HG02642 (cell line): ENCODE results near the gene ZNF768.
"Not testable (repeated sequence)": the region's sequence is repeated elsewhere in the genome, so short reads cannot be mapped to it uniquely, and the experiment has no call there.

Experiments used
- ATAC-seq: cut with Tn5 transposase; IDR thresholded peaks from one replicate; pipeline ENCODE4 v1.9.1; 2021; ENCODE audit warnings: mild to moderate bottlenecking; ENCODE audit not compliant: unreplicated experiment, poor library complexity

The ZNF768 gene

DNA sequence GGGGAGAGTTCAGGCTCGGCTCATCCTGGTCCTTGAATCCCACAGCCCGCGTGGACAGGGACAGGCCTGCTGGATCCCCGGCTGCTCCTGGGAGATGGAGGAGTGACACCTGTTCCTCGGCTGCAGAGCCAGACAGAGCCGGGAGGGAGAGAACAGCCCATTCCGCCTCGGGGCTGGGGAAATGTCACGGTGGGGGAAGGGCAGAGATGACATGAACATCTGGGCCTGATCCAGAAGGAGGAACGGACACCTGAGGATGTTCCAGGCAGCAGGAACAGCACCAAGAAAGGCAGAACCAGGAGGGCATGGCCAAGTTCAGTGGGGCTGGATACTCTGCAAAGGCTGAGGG is 29.7 kb upstream of the ZNF768 start:
- ATAC-seq = no peak

DNA sequence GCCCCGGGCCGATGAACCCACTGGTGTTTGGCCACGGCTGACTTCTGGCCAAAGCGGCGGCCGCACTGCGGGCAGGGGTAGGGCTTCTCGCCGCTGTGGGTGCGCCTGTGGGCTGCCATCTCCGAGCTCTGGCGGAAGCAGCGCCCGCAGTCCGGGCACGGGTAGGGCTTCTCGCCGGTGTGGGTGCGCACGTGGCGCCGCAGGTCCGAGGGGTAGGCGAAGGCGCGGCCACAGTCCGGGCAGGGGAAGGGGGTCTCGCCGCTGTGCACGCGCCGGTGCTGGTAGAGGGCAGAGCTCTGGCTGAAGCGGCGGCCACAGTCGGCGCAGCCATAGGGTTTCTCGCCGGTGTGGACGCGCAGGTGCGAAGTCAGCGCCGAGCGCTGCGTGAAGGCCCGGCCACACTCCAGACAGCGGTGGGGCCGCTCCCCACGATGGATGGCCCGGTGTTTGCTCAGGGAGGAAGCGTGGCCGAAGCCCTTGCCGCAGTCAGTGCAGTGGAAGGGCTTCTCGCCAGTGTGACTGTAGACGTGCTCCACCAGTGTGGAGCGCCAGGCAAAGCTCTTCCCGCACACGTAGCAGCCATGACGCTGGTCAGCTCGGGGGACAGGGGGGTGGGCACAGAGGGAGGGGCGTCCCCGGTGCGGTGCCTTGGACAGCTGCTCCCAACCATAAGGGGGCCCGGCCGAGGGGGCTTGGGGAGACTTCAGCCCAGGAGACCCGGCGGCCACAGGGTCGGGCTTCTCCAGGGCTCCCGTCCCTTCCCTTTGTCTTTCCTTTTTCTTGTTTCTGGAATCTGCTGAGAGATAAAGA is 29.2 kb upstream of the ZNF768 start:
- ATAC-seq = no peak

- ATAC-seq = no peak
Observed at GRCh38 chr16:30554557-30555314, 28.4 kb upstream of the ZNF768 start.

GRCh38 chr16:30553393-30553899 is 27.1 kb upstream of the ZNF768 start:
- no peak for ATAC-seq

GRCh38 chr16:30552956-30553355 is 26.6 kb upstream of the ZNF768 start:
- ATAC-seq = no peak

- ATAC-seq = no peak
Observed at GRCh38 chr16:30551781-30552180, 25.4 kb upstream of the ZNF768 start.

DNA sequence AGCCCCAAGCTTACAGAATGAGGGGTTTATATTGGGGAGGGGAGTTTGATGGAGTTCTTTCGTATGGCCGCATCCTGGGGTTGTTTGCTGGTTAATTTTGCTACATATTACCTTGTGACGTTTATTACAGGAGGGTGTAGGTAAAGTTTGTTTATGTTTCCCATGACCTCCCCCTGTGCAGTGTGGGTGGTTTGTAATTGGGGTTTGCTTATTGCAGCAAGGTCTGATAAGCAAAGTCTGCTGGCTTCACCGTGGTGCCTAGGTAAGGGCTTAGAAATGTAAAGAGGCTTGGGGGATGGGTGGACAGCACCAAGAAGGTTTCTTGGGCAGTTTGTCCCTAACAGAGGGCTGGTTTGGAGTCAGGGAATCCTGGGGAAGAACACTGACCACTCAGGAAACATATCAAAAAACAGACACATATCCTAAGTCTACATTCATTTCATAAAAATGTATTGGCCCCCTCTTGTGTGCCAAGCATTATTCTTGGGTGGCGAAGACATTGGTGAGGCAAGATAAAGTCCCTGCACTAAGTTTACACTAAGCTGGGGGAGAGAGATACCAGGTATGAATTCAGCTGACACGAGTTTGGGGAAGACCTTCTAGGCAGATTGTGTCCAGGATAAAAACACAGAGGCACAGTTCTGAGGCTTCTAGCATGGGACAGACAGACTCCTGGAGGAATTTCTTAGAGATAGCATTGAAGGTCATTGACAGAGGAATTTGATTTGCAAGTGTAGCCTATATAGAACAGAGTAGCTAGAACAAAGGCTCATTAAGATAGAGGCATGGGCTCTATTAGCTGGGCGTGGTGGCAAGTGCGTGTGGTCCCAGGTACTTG is 22.3 kb upstream of the ZNF768 start:
- ATAC-seq = no peak

DNA sequence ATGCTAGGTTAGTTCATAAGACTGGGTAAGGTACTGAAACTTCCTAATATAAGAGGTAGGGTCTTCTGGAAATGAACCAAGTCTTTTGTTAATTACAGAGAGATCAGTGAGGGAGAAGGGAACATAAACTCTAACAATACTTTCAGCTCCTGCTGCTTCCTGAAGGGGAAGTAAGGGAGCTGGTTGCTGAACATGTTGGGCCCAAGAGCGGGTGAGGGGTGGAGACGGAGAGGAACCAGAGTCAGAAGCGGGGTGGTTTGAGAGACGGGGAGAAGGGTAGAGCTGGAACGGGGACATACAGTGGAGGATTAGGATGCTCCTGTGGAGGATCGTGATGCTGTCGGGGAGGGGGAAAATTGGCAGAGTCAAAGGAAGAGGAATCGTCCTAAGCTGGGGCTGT is 19.7 kb upstream of the ZNF768 start:
- no peak for ATAC-seq

- no peak for ATAC-seq
Observed at GRCh38 chr16:30543067-30543466, 16.7 kb upstream of the ZNF768 start.

DNA sequence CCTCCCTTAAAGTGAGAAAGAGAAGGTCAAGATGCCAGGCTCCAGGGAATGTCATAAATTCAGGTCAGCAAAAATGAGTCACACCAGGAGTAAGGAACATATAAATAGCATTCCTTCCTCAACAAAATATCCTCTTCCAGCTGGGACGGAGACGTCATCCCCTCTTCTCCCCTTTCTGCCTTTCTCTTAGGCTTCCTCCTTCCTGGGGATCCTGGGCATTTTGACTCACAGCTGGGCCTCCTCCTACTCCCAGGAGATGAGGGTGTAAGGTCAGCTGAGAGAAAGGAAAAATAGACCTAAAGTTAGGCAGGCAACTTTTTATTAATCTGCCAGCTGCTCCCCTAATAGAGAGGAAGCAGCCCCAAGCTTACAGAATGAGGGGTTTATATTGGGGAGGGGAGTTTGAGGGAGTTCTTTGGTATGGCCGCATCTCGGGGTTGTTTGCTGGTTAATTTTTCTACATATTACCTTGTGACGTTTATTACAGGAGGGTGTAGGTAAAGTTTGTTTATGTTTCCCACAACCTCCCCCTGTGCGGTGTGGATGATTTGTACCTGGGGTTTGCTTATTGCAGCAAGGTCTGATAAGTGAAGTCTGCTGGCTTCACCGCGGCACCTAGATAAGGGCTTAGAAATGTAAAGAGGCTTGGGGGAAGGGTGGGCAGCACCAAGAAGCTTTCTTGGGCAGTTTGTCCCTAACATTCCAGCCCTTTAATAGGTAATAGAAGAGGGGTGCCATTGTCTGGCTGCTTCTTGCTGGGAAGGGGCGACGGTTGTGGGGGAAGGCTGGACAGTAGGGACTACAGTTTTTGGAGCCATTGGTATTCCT is 15.3 kb upstream of the ZNF768 start:
- ATAC-seq = no peak

DNA sequence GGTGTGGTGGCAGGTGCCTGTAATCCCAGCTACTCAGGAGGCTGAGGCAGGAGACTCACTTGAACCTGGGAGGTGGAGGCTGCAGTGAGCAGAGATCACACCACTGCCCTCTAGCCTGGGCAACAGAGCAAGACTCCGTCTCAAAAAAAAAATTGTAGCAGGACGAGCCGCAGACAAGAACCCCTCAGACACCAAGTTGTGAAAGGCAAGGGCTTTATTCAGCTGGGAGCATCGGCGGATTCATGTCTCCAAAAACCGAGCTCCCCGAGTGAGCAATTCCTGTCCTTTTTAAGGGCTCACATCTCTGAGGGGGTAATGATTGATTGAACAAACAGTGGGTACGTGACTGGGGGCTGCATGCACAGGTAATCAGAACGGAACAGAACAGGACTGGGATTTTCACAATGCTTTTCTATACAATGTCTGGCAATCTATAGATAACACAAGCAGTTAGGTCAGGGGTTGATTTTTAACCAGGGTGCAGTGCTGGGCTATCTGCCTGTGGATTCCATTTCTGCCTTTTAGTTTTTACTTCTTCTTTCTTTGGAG is 14.6 kb upstream of the ZNF768 start:
- ATAC-seq = not testable (repeated sequence)

GRCh38 chr16:30539986-30540526 is 13.7 kb upstream of the ZNF768 start:
- ATAC-seq = not testable (repeated sequence)

DNA sequence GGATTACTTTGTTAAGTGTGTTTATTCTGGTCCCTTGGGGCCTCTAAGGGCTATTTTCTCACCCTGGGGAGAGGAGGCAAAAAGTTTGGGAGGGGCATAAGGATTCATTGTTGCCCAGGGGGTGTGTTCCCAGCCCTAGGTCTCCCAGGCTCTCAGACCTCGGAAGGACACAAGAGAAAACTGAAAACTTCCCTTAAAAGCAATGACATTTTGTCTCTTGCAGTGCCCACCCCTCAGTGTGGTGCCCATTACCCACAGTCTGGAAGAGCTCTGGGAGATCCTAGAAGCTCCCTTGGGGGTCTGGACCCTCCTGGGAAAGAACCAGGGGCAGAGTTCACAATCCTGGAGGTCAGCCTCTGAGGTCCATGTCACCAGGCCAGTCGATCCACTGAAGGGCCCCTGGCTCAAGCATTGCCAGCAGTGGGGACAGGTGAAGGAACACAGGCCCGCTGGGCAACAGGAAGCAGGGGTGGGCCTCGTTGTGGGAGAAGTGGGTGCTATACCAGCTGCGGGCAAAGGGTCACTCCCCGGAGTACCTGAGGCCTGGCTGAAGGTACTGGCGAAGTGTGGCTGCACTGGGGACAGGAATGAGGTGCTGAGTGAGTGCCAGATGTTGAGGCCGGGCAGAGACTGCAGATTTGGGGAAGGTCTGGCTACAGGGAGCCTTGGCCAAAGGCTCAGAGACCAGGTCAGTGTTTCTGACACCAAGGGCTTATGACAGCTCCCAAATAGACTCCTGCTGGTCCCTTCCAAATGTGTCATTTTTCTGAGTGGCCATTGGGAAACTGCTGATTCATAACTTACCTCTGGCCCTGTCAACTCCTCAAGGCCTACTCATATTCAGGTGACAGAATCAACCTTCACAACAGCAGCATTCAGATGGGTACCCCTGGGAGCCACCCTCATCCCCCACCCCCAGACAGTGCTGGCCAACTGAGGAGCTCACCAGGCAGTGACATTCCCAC is 12.9 kb upstream of the ZNF768 start:
- ATAC-seq = no peak

GRCh38 chr16:30536391-30537024 is 10.1 kb upstream of the ZNF768 start:
- ATAC-seq = not testable (repeated sequence)

DNA sequence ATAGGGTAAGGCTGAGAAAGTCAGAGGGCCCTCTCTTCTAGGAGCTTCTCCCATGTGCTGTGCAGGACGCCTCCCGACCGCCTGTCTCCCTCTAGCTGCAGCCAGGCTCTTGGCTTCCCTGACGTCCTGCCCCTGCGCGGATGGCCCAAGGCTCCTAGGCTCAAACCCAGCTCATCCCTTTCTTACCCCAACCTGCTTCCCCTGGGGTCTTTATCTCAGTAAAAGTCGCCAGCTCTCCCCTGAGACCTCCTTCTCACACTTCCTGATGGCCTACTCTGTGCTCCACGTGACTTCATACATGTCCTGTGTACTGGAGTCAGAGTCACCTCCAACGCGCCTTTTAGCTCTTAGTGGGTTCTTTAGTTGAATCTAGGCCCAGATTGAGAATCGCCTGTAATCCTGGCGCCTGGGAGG is 9.4 kb upstream of the ZNF768 start:
- peak; percentile 45 for ATAC-seq

DNA sequence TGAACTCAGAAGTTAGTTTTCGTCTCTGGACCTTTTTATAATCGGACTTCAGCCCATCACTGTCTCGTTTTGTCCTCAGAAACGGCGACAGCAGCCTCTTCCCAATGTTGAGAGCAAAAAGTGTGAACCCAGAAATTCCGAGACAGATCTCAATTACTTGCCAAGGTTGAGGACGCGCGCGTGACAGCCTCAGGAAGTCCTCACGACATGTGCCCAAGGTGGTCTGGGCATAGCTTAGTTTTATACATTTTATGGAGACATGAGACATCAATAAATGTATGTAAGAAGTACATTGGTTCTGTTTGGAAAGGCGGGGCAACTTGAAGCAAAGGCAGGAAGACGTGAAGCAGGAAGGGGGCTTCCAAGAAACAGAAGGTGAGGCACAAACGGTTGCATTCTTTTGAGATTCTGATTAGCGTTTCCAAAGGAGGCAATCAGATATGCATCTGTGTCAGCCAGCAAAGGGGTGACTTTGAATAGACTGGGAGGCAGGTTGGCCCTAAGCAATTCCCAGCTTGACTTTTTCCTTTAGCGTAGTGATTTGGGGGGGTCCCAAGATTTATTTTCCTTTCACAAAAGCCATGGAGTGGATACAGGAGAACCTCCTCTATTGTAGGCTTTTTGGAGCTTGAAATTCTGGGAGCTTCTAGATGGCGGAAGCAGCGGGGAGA is 8.9 kb upstream of the ZNF768 start:
- peak; percentile 9 for ATAC-seq
